Peyer's patch (tissue), 4 donors: ENCODE results near the gene NXPE2.

Source experiments
- CTCF ChIP-seq, 6 experiments: fragments of 450-650 bp in 4 of 6; fragments of 200-600 bp in 2 of 6; sonication (generic) in 1 of 6; IDR thresholded peaks; one replicate each; pipeline ENCODE4 v1.5.1; 2017 to 2019; ENCODE audit warnings: antibody characterized with exemption in 6 of 6, mild to moderate bottlenecking in 3 of 6, moderate library complexity in 1 of 6
- POLR2A ChIP-seq, 2 donors: fragments of 450-650 bp; IDR thresholded peaks; one replicate each; pipeline ENCODE4 v1.5.1; 2017; ENCODE audit warnings: antibody characterized with exemption in 2 of 2, mild to moderate bottlenecking in 2 of 2, moderate library complexity in 2 of 2

GRCh38 chr11:114724916-114725524 is 46.7 kb downstream of the NXPE2 start:
- no peak for TF ChIP-seq CTCF (IDR thresholded peaks at IDR 0.05)
- TF ChIP-seq POLR2A (IDR thresholded peaks at IDR 0.05), result no peak
